Epithelial cell of proximal tubule (primary cell): ENCODE results near the gene DRC1. TPM values are rescaled to one million over a fixed set of nuclear protein-coding genes. Genes with fewer than 3 reads are reported as not detected.

Source experiments
- DNase-seq: peaks from one replicate; pipeline ENCODE4 v3.0.0-alpha.2; 2011; ENCODE audit warnings: low read depth
- H3K4me3 ChIP-seq: 2 replicates; pipeline ENCODE4 v1.5.1; 2011; ENCODE audit warnings: low read depth, mild to moderate bottlenecking, low read length
- total RNA-seq: library from RNA; depleted of rRNA; stranded (reverse); fragments of >200 nt; gene quantifications from 2 replicates; pipeline ENCODE4 v1.2.3, GENCODE V29; 2015
- TF ChIP-seq, protein P1 (sequence below): conservative IDR thresholded peaks from 2 replicates; pipeline ENCODE4 v1.5.1; 2012; ENCODE audit warnings: low read depth, mild to moderate bottlenecking, low read length

The DRC1 gene
- total RNA-seq, 1 donor from 2014 or later = not detected

DNA sequence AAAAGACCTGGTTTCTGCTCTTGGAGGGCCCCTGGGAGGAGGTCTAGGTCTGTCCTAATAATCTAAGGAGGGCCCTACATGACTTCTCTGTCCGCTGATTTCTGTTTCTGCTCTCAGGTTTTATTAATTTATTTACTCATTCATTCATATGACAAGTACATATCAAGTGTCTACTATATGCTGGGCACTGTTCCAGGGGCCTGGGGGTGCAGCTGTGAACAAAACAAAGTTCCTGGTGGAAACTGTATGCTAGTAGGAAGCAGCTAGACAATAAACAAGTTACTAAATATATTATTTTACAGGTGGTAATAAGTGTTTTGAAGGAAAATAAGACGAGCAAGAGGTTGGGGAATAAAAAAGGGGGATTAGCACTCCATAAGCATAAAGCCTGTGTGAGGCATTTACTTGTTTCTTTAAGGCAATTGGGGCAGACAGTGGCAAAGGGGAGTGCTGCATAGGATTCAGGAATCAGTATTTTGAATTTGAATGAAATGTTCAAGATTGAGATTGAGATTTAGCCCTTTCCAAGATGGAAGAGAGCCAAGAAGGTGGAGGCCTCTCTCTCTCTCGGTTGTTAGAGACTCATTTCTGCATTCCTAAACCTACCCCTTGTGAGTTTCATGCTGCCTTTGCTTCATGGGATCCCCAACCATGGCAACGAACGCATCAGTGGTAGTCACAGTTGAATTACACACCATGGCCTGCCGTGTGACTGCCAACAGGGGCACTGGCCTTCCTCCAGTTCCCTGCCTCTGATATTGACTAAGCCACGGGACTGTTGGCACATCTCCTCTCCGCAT, 28.3 kb downstream of the DRC1 start:
- H3K4me3 ChIP-seq = no peak overlapping the region
- TF ChIP-seq, protein P1, sequence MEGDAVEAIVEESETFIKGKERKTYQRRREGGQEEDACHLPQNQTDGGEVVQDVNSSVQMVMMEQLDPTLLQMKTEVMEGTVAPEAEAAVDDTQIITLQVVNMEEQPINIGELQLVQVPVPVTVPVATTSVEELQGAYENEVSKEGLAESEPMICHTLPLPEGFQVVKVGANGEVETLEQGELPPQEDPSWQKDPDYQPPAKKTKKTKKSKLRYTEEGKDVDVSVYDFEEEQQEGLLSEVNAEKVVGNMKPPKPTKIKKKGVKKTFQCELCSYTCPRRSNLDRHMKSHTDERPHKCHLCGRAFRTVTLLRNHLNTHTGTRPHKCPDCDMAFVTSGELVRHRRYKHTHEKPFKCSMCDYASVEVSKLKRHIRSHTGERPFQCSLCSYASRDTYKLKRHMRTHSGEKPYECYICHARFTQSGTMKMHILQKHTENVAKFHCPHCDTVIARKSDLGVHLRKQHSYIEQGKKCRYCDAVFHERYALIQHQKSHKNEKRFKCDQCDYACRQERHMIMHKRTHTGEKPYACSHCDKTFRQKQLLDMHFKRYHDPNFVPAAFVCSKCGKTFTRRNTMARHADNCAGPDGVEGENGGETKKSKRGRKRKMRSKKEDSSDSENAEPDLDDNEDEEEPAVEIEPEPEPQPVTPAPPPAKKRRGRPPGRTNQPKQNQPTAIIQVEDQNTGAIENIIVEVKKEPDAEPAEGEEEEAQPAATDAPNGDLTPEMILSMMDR = no peak
- DNase-seq = no peak

DNA sequence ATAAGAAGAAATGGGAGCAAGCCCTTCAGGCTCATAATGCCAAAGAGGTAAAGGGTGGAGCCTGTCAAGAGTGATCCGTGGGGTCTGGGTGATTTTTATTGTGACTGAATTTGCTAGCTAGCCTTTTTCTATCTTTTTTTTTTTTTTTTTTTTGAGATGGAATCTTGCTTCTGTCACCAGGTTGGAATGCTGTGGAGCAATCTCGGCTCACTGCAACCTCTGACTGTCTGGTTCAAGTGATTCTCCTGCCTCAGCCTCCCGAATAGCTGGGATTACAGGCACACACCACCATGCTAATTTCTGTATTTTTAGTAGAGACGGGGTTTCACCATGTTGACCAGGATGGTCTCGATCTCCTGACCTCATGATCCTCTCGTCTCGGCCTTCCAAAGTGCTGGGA, 29.1 kb downstream of the DRC1 start:
- no peak for DNase-seq
- TF ChIP-seq, protein P1 = no peak
- H3K4me3 ChIP-seq = no peak overlapping the region

DNA sequence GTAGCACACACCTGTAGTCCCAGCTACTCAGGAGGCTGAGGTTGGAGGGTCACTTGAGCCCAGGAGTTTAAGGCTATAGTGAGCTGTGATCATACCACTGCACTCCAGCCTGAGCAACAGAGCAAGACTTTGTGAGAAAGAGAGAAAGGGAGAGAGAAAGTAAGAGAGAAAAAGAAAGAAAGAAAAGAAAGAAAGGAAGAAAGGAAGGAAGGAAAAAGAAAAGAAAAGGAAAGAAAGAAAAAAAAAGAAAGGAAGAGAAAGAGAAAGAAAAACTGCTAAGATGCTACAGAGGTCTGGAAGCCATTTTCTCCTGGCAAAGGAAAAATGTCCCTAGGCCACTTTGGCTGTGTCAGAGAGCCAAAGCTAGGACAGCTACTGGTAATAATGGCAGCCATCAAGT, 30.6 kb downstream of the DRC1 start:
- DNase-seq = no peak
- no peak overlapping the region for H3K4me3 ChIP-seq
- TF ChIP-seq, protein P1 = no peak

DNA sequence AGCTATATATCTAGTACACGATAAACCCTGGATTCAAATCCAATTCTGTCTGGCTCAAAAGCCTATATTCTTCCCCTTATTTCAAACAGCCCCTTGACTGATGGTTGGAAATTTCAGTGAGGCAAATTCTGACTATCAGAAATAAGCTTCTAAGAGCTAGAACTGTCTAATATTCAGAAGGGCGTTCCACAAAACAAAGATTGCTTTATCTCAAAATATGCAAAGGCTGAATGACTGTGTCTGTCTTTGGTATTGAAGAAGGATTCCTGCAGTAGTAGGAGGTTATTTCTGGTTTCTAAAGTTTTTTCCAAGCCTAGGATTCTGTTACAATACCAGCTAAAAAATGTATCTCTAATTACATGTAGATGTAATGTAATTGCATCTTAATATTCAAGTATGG, 31.1 kb downstream of the DRC1 start:
- DNase-seq = no peak
- TF ChIP-seq, protein P1 = no peak
- H3K4me3 ChIP-seq = no peak overlapping the region

DNA sequence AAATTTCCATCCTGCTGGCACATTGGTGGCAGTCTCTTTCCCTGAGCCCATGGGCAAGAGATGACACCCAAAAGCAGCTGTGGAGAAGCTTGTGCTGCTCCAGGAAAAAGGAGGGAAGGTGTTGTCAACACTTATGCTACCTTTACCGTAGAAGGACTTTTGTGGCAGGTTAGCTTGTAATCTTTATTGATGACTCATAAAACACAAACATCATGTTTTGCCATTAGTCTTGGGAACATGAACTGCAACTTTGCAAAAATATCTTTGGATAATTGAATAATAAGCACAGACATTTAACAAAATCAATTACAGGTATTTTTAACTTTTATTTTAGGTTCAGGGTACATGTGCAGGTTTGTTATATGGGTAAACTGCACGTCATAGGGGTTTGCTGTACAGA, 33.4 kb downstream of the DRC1 start:
- no peak for DNase-seq
- no peak overlapping the region for H3K4me3 ChIP-seq
- TF ChIP-seq, protein P1 = no peak

DNA sequence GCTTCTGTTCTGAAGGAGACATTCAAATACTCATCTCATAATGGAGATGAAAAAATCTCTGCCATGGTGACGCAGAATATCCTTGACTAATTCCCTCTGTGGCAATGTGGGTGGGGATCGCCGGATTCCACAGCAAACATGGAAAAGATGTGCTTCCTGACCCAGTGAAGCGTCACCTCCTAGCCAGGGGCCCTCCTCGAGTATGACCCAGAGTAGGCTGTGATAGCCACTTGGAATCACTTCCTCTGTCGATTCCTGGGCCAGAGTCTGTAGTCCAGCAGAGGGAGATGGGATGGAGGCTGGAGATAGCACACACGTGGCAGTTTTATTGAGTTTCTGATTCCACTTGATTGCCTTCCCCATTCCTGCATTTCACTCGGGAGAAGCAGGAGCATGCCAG, 36.8 kb downstream of the DRC1 start:
- DNase-seq = peak; percentile 25
- H3K4me3 ChIP-seq = no peak overlapping the region
- TF ChIP-seq, protein P1 = peak; percentile 46

DNA sequence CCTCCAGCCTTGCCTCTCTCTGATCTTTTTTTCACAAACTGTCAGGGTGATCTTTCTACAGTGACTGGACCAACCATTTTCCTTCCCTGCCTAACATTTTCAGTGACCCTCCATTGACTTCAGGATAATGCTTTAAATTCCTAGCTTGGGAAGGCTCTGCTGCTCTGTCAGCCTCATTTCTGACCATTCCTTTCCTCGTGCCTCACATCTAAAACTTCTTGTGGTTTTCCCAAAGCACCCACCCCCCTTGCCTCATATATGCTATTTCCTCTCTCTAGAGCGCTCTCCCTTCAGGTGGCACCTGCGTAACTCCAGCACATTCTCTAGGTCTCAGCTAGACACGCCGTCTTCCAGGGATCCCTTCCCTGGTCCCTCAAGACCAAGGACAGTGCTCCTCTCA, 37.2 kb downstream of the DRC1 start:
- DNase-seq = no peak
- TF ChIP-seq, protein P1 = no peak
- no peak overlapping the region for H3K4me3 ChIP-seq
